ENCODE measurements around the gene SKOR1.

The SKOR1 gene

GRCh38 chr15:67832897-67833709 lies 7.8 kb downstream of the SKOR1 start:
- DNase-seq (ENCODE audit: low spot score) = no peak

GRCh38 chr15:67833710-67834511 lies 8.6 kb downstream of the SKOR1 start:
- DNase-seq (ENCODE audit: low spot score) = no peak

- DNase-seq (ENCODE audit: low spot score) = no peak
These were observed 9.4 kb downstream of the SKOR1 start for GRCh38 chr15:67834581-67835296.

- DNase-seq (ENCODE audit: low spot score) = no peak
These were observed 10.2 kb downstream of the SKOR1 start for GRCh38 chr15:67835297-67836133.

GRCh38 chr15:67836134-67836455 lies 10.8 kb downstream of the SKOR1 start:
- no peak for DNase-seq (ENCODE audit: low spot score)

GRCh38 chr15:67836477-67836876 lies 11.2 kb downstream of the SKOR1 start:
- DNase-seq (ENCODE audit: low spot score) = peak; percentile 63

- DNase-seq (ENCODE audit: low spot score) = no peak
These were observed 11.6 kb downstream of the SKOR1 start for GRCh38 chr15:67836955-67837354.

GRCh38 chr15:67838789-67839332 lies 13.6 kb downstream of the SKOR1 start:
- no peak for DNase-seq (ENCODE audit: low spot score)

- no peak for DNase-seq (ENCODE audit: low spot score)
These were observed 14.2 kb downstream of the SKOR1 start for GRCh38 chr15:67839499-67839928.

GRCh38 chr15:67839929-67840748 lies 14.8 kb downstream of the SKOR1 start, which contains the start of gene RNU6-1:
TSS of gene RNU6-1 (minus strand) at chr15:67840045.
- peak; percentile 96 for DNase-seq (ENCODE audit: low spot score)

GRCh38 chr15:67840749-67841512 lies 15.6 kb downstream of the SKOR1 start:
- DNase-seq (ENCODE audit: low spot score) = no peak

GRCh38 chr15:67841513-67841762 lies 16.1 kb downstream of the SKOR1 start:
- DNase-seq (ENCODE audit: low spot score) = no peak

GRCh38 chr15:67843092-67843501 lies 17.8 kb downstream of the SKOR1 start:
- DNase-seq (ENCODE audit: low spot score) = no peak

- no peak for DNase-seq (ENCODE audit: low spot score)
These were observed 18.5 kb downstream of the SKOR1 start for GRCh38 chr15:67843571-67844387.

- DNase-seq (ENCODE audit: low spot score) = no peak
These were observed 20.7 kb downstream of the SKOR1 start for GRCh38 chr15:67845974-67846373.

- no peak for DNase-seq (ENCODE audit: low spot score)
These were observed 24.2 kb downstream of the SKOR1 start for GRCh38 chr15:67849538-67849937.

- no peak for DNase-seq (ENCODE audit: low spot score)
These were observed 25.0 kb downstream of the SKOR1 start for GRCh38 chr15:67850336-67850735.

- no peak for DNase-seq (ENCODE audit: low spot score)
These were observed 25.8 kb downstream of the SKOR1 start for GRCh38 chr15:67850994-67851571.

- DNase-seq (ENCODE audit: low spot score) = no peak
These were observed 27.1 kb downstream of the SKOR1 start for GRCh38 chr15:67852418-67852817.

Data from CD4-positive, alpha-beta T cell treated with Interleukin-2 at 100 ng/mL for 4 hours (primary cell).